Body of pancreas (tissue), 4 donors: ENCODE measurements around the gene IFNAR1.

Source experiments
- CTCF ChIP-seq, 7 experiments: fragments of 450-650 bp in 4 of 7; fragments of 200-600 bp in 3 of 7; sonication (generic) in 3 of 7; IDR thresholded peaks; one replicate each; pipeline ENCODE4 v1.5.1; 2016 to 2019; ENCODE audit warnings: antibody characterized with exemption in 7 of 7
- POLR2A ChIP-seq, 3 donors: fragments of 450-650 bp; IDR thresholded peaks; one replicate each; pipeline ENCODE4 v1.6.1; 2016; ENCODE audit warnings: antibody characterized with exemption in 3 of 3, mild to moderate bottlenecking in 2 of 3

GRCh38 chr21:33394260-33394659, 69.5 kb downstream of the IFNAR1 start:
- no peak for TF ChIP-seq CTCF (IDR thresholded peaks at IDR 0.05)
- no peak for TF ChIP-seq POLR2A (IDR thresholded peaks at IDR 0.05)
